AG09319 (cell line): ENCODE results near the gene GALNT2.

Experiments
- DNase-seq: peaks from one replicate; pipeline ENCODE4 v3.0.0-alpha.2; 2010; ENCODE audit warnings: low read depth; ENCODE audit errors: extremely low read depth
- CTCF ChIP-seq: IDR thresholded peaks from 2 replicates; pipeline ENCODE4 v1.5.1; 2011; ENCODE audit warnings: low read depth, mild to moderate bottlenecking, inconsistent platforms, low read length, moderate library complexity

The GALNT2 gene

GRCh38 chr1:230235876-230236275 is 168.8 kb downstream of the GALNT2 start:
- TF ChIP-seq CTCF: no peak
- DNase-seq: no peak

- no peak for DNase-seq
- no peak for TF ChIP-seq CTCF
Measured at GRCh38 chr1:230236301-230237008, 169.4 kb downstream of the GALNT2 start.

GRCh38 chr1:230237009-230237370 is 170.0 kb downstream of the GALNT2 start:
- no peak for DNase-seq
- TF ChIP-seq CTCF: no peak

- TF ChIP-seq CTCF: no peak
- DNase-seq: no peak
Measured at GRCh38 chr1:230237805-230238204, 170.8 kb downstream of the GALNT2 start.

GRCh38 chr1:230240446-230241086 is 173.5 kb downstream of the GALNT2 start:
- no peak for TF ChIP-seq CTCF
- no peak for DNase-seq

GRCh38 chr1:230242326-230242725 is 175.3 kb downstream of the GALNT2 start:
- TF ChIP-seq CTCF: no peak
- DNase-seq: no peak

GRCh38 chr1:230243146-230243545 is 176.1 kb downstream of the GALNT2 start:
- DNase-seq: no peak
- TF ChIP-seq CTCF: no peak
